ENCODE measurements around the gene SOHLH1.
"Not testable (repeated sequence)": the region's sequence is repeated elsewhere in the genome, so short reads cannot be mapped to it uniquely, and the experiment has no call there.

Gene SOHLH1

GRCh38 chr9:135676891-135677290 lies 22.4 kb downstream of the SOHLH1 start:
- no peak for DNase-seq

DNA sequence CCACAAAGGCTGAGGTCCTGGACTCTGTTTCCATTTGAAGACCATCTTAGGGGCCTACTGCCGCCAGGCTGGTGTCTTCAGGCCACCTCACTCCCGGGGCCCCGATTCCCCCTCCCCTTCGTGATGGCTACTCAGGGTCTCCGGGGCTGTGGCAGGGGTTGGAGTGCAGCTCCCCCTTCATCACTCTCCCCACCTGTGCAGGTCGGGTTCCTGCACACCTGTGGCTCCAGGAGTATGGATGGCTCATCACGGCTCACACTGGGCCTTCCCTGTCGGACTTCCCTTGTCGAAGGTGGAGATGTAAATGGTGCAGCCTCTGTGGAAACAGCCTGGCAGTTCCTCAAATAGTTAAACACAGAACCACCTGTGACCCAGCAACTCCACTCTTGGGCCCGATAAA lies 24.3 kb downstream of the SOHLH1 start:
- DNase-seq, result no peak

GRCh38 chr9:135673941-135674340 lies 25.3 kb downstream of the SOHLH1 start:
- no peak for DNase-seq

DNA sequence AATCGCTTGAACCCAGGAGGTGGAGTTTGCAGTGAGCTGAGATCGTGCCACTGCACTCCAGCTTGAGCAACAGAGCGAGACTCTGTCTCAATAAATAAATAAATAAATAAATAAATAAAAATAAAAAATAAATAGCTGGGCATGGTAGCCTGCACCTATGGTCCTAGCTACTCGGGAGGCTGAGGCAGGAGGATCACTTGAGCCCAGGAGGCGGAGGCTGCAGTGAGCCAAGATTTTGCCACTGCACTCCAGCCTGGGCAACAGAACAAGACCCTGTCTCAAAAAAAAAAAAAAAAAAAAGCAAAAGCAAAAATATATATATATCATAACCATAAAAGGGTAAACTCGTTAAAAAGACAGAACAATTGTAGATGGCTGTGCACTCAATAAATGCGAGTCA lies 26.5 kb downstream of the SOHLH1 start:
- not testable (repeated sequence) for DNase-seq

DNA sequence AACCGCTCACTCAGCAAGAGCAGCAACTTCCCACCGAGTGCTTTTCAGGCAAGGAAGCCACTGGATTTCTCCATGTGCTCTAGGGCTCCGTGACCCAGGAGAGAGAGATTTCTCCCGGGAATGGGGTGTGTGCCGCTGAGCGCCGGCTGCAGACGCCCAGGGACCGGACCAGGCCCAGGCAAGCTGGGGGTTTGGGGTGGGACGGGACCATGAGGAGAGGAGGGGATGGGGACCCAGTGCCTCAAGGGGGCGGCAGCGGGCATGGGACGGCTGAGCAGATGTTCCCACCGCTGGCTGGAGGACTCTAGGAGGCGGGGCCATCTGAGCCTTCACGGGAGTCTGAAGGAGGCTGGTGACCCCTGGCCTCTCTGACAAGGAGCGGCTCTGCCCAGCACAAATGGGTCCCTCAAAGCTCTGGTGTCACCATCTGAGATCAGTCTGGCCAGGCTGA lies 27.7 kb downstream of the SOHLH1 start:
- DNase-seq, result no peak

DNA sequence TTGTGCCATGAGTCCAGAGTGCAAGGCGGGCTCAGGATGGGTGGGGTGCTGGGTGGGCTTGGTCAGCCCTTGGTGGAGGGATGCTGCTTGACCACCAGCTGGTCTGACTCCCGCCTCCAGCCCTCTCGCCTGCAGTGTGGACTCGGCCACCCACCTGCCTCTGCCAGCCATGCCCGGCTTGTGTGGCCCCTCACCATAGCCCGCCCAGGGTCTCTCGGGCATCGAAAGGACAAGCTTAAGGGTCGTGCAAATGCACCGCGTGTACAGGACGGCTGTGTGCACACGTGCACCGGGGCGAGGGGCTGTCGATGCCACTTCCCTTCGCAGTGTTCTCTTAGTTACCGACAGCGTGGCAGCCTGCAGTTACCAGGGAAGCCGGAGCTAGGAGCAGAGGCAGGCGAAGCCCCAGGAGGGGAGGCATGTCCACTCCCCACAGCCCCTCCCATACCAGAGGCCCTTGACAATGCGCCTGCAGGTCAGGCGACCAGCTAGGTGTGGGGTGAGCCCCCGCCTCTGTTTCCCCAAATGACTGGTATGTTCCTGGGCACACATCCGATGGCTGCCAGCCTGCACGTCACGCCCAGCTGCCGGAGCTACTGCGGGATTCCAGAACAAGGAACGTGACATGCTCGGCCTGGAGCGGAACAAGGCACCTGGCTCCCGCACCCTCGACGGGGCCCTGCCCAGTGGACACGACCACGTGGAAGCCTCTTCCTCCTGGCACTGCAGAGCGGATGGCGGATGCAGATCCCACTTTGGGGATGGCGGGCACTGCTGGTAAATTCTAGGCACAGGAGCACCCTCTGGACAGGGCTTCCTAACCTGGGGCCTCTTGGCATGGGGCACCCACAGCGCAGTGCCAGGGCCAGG lies 28.3 kb downstream of the SOHLH1 start:
- no peak for DNase-seq

GRCh38 chr9:135669616-135670285 lies 29.5 kb downstream of the SOHLH1 start:
- no peak for DNase-seq

GRCh38 chr9:135669018-135669417 lies 30.3 kb downstream of the SOHLH1 start:
- not testable (repeated sequence) for DNase-seq

- no peak for DNase-seq
These were observed 31.7 kb downstream of the SOHLH1 start for GRCh38 chr9:135667463-135668001.

- DNase-seq, result no peak
These were observed 32.5 kb downstream of the SOHLH1 start for GRCh38 chr9:135666534-135667462.

DNA sequence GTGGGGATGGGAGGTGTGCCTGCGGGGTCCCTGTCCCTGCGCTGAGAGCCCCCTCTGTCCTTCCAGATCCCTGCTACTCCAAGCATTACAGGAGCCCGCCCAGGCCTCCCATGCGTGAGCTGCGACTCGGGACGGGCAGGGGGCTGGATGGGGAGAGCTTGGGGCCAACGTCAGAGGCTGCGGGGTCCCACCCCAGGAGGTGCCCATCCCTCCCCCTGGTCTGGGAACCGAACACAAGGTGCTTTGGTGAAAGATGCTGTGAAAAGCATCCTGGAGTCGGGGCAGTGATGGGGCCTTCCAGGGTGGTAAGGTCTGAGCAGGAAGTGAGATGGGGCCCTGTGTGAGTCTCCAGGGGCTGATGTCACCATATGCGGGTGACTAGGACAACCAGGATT lies 33.5 kb downstream of the SOHLH1 start:
- DNase-seq, result no peak

- no peak for DNase-seq
These were observed 34.2 kb downstream of the SOHLH1 start for GRCh38 chr9:135664801-135665794.

DNA sequence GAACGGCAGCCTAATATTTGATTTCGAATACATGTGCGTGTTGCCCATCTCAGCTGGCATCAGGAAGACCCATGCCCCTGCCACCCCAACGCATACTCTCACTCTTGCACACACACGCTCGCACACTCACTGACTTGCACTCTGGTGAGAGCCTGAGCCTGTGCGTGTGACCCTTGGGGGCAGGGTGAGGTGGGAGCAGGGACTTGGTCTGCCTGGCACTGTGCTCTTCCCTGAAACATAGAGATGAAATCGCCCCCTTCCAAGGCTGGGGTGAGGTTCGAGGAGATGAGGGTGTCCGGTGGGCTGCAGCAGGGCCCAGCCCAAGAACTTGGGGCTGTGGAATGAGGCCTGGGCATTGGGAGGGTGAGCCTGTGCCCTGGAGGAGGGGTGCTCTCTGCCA lies 35.0 kb downstream of the SOHLH1 start:
- DNase-seq, result no peak

GRCh38 chr9:135663857-135664256 lies 35.4 kb downstream of the SOHLH1 start:
- no peak for DNase-seq

DNA sequence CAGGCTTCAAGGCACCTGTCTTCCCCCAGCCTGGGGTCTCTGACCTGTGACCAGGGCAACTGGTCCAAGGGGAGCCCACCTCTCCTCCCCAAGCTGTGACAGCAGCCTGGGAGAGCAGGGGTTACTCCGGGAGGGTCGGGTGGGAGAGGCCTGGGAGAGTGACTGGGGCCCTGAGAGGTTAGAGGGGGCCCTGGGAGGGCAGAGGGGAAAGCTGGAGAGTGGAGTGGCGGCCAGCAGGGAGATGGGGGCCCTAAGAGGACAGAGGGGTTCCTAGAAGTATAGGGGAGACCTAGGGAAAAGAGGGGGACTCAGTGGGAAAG lies 35.9 kb downstream of the SOHLH1 start:
- no peak for DNase-seq

GRCh38 chr9:135662758-135663450 lies 36.4 kb downstream of the SOHLH1 start, which contains the start of gene LCN9:
LCN9 (plus strand) TSS chr9:135663309; CDS start chr9:135663322, 13 bp downstream.
- no peak for DNase-seq

GRCh38 chr9:135661816-135662560 lies 37.3 kb downstream of the SOHLH1 start:
- no peak for DNase-seq

GRCh38 chr9:135660407-135660806 lies 38.9 kb downstream of the SOHLH1 start:
- no peak for DNase-seq

DNA sequence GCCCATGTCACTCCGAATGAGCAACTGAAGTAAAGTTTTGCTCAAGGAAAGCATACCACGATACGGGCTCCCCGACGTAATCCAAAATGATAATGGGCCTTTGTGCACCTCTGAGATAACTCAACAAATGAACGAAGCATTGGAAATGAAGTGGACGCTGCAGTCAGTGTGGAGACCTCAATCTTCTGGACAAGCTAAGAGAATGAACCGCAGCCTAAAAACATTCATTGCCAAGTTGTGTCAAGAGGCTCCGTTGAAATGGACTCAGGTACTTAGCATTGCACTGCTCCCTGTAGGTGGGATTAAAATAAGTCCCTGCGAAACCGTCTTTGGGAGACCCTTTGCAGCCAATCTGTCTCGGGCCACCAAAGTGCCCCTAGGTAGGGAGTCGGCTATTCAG lies 40.0 kb downstream of the SOHLH1 start:
- no peak for DNase-seq

DNA sequence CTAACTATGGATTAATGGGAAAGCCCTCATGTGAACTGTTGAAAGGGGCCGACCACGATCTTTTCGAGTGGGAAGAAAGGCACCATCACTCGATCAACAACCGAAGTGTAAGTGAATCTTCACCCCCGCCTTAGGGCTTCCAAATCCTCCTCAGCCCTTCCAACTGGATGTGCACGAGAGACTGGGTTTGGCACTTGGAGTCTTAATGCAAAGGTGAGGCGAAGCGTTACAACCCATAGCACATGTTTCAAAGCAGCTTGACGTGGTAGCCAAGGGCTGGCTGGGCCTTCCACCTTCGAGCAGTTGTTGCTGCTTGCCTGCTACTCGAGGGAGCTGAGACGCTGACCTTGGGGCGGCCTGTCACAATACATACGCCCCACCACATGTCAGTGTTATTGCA lies 41.9 kb downstream of the SOHLH1 start:
- no peak for DNase-seq

All from SHP77 (cell line).